ENCODE results near the gene SKA2. TPM values are rescaled to one million over a fixed set of nuclear protein-coding genes. Genes with fewer than 3 reads are reported as not detected.

Gene SKA2
- total and polyA plus RNA-seq, 2 donors (not counting 3 experiments of a cell fraction or from before 2014, with no cell fraction given) = 12.9 to 79.6 TPM

- dilution Hi-C loops (cut with MboI; ENCODE audit: extremely low pct_ligation_motif_present, low sequenced_read_pairs) = no loop called here
- FAIRE-seq (no peak), DNase-seq (ENCODE audit: low read depth, low spot score) (no peak)
- Histone ChIP-seq H3K4me1 (ENCODE audit: control insufficient read depth, extremely low read depth, insufficient read depth, low read length) (peaks cover 8% of the 10 kb centered on the region), H3K9me3 (replicated peaks; ENCODE audit: control insufficient read depth, insufficient read depth, low read length) (no peaks in the 10 kb centered on the region), H3K79me2 (ENCODE audit: control insufficient read depth, insufficient read depth, low read length) (peaks cover 98% of the 10 kb centered on the region), H3K9me1 (replicated peaks; ENCODE audit: control insufficient read depth, extremely low read depth, insufficient read depth, low read length) (no peaks in the 10 kb centered on the region), H2AFZ (ENCODE audit: low read depth, low read length) (no peak overlapping the region), H3K27ac (ENCODE audit: insufficient read depth, low read depth, low read length) (no peak overlapping the region), H3K9ac (replicated peaks; ENCODE audit: extremely low read depth, insufficient read depth, low read length) (no peak overlapping the region), H3K27me3 (ENCODE audit: control insufficient read depth in 2 of 2, insufficient read depth in 2 of 2, low read length in 2 of 2) (no peaks in the 10 kb centered on the region), H3K36me3 (ENCODE audit: control insufficient read depth in 2 of 2, extremely low read depth in 1 of 2, insufficient read depth in 2 of 2, low read length in 2 of 2) (no peaks in the 10 kb centered on the region), H3K4me3 (replicated peaks in 1 of 3; ENCODE audit: insufficient read depth in 1 of 3, low read depth in 1 of 3, low read length in 3 of 3) (no peak overlapping the region), H4K20me1 (replicated peaks; ENCODE audit: control insufficient read depth, extremely low read depth, insufficient read depth, low read length) (peaks cover 2% of the 10 kb centered on the region), H3K4me2 (ENCODE audit: insufficient read depth, low read length) (no peak overlapping the region)
- intact Hi-C loops (cut with micrococcal nuclease) = no loop called here
- no TSS peak for BruUV-seq (replicated peaks)
- CTCF ChIA-PET = interaction anchor here (1.1 to 1.9 kb wide), 3 partner anchors 8 to 10 kb away, joined by 3 to 8 read pairs (median 5); partner anchors contain the start of genes PRR11 and SKA2
- no peak for TF ChIP-seq MYC (IDR thresholded peaks at IDR 0.05; ENCODE audit: low read depth, low read length)
- no peak for TF ChIP-seq MAX (IDR thresholded peaks at IDR 0.05; ENCODE audit: insufficient read depth, insufficient read length)
- TF ChIP-seq EZH2 (IDR thresholded peaks at IDR 0.05; ENCODE audit: borderline replicate concordance, low read depth, low read length, severe bottlenecking) = no peak
- TF ChIP-seq CTCF (IDR thresholded peaks at IDR 0.05; ENCODE audit: extremely low read depth in 1 of 2, insufficient read depth in 1 of 2, low read depth in 1 of 2, low read length in 2 of 2) = no peak
- no peak for TF ChIP-seq POLR2AphosphoS5 (IDR thresholded peaks at IDR 0.05; ENCODE audit: insufficient read depth, low read depth, low read length)
- no peak for TF ChIP-seq FOS (IDR thresholded peaks at IDR 0.05; ENCODE audit: borderline replicate concordance, insufficient read depth, low read length)
- no peak for TF ChIP-seq JUN (IDR thresholded peaks at IDR 0.05; ENCODE audit: borderline replicate concordance, insufficient read depth, insufficient read length, low read depth)
- POLR2A ChIA-PET = no interaction called here
These were observed 9.4 kb downstream of the SKA2 start for GRCh38 chr17:59145571-59146096.
